Measurements from ENCODE around the gene CES4A.

CES4A gene

DNA sequence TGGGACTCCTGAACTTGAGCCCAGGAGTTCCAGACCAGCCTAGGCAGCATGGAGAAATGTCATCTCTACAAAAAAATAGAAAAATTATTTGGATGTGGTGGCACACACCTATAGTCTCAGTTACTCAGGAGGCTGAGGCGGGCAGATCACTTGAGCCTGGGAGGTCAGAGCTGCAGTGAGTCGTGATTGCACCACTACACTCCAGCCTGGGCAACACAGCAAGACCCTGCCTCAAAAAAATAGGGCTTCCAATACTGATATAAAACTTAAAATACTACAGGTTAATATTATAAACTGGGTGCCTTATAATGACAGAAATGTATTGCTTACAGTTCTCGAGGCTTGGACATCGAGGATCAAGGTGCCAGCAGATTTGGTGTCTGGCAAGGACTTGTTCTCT is 42.5 kb upstream of the CES4A start:
- Histone ChIP-seq H3K4me2 (ENCODE audit: low read depth, low read length, poor library complexity, severe bottlenecking) (no peak overlapping the region), H3K9me2 (replicated peaks; ENCODE audit: low read depth, low read length) (no peaks in the 10 kb centered on the region), H3K9me3 (ENCODE audit: insufficient read depth, low read depth, low read length) (no peaks in the 10 kb centered on the region), H2AFZ (ENCODE audit: low read length) (no peak overlapping the region), H3K36me3 (ENCODE audit: insufficient read depth, low read length) (peaks cover 7% of the 10 kb centered on the region; the same call in 1 of the 2 replicates), H3K79me2 (ENCODE audit: insufficient read depth, low read length) (no peaks in the 10 kb centered on the region), H3K4me3 (ENCODE audit: low read length, poor library complexity, severe bottlenecking) (no peak overlapping the region), H3K9ac (ENCODE audit: low read depth, low read length, poor library complexity, severe bottlenecking) (no peak overlapping the region), H3F3A (ENCODE audit: low read depth) (no peaks in the 10 kb centered on the region), H3K27me3 (ENCODE audit: insufficient read depth, low read length, poor library complexity, severe bottlenecking) (no peaks in the 10 kb centered on the region), H4K20me1 (ENCODE audit: insufficient read depth, low read length, poor library complexity, severe bottlenecking) (no peaks in the 10 kb centered on the region), H3K4me1 (ENCODE audit: insufficient read depth, low read length, poor library complexity, severe bottlenecking) (no peaks in the 10 kb centered on the region)
- TF ChIP-seq EZH2phosphoT487 (IDR thresholded peaks at IDR 0.05; ENCODE audit: borderline replicate concordance) = no peak
- TF ChIP-seq CTCF (conservative IDR thresholded peaks at IDR 0.05; ENCODE audit: low read length) = no peak

- Histone ChIP-seq H3K4me2 (ENCODE audit: low read depth, low read length, poor library complexity, severe bottlenecking) (no peak overlapping the region), H3K79me2 (ENCODE audit: insufficient read depth, low read length) (no peaks in the 10 kb centered on the region), H3K9me3 (ENCODE audit: insufficient read depth, low read depth, low read length) (no peaks in the 10 kb centered on the region), H4K20me1 (ENCODE audit: insufficient read depth, low read length, poor library complexity, severe bottlenecking) (no peaks in the 10 kb centered on the region), H3K4me3 (ENCODE audit: low read length, poor library complexity, severe bottlenecking) (no peak overlapping the region), H3K9ac (ENCODE audit: low read depth, low read length, poor library complexity, severe bottlenecking) (no peak overlapping the region), H2AFZ (ENCODE audit: low read length) (no peak overlapping the region), H3F3A (ENCODE audit: low read depth) (no peaks in the 10 kb centered on the region), H3K4me1 (ENCODE audit: insufficient read depth, low read length, poor library complexity, severe bottlenecking) (no peaks in the 10 kb centered on the region), H3K36me3 (ENCODE audit: insufficient read depth, low read length) (peaks cover 7% of the 10 kb centered on the region; the same call in 1 of the 2 replicates), H3K27me3 (ENCODE audit: insufficient read depth, low read length, poor library complexity, severe bottlenecking) (no peaks in the 10 kb centered on the region), H3K9me2 (replicated peaks; ENCODE audit: low read depth, low read length) (no peaks in the 10 kb centered on the region)
- TF ChIP-seq CTCF (conservative IDR thresholded peaks at IDR 0.05; ENCODE audit: low read length) (no peak), EZH2phosphoT487 (IDR thresholded peaks at IDR 0.05; ENCODE audit: borderline replicate concordance) (no peak)
These were observed 41.8 kb upstream of the CES4A start for GRCh38 chr16:66946541-66946940.

- Histone ChIP-seq H3K4me1 (ENCODE audit: insufficient read depth, low read length, poor library complexity, severe bottlenecking) (no peaks in the 10 kb centered on the region), H2AFZ (ENCODE audit: low read length) (no peak overlapping the region), H3F3A (ENCODE audit: low read depth) (no peaks in the 10 kb centered on the region), H3K79me2 (ENCODE audit: insufficient read depth, low read length) (no peaks in the 10 kb centered on the region), H3K27me3 (ENCODE audit: insufficient read depth, low read length, poor library complexity, severe bottlenecking) (no peaks in the 10 kb centered on the region), H3K9me3 (ENCODE audit: insufficient read depth, low read depth, low read length) (no peaks in the 10 kb centered on the region), H3K9ac (ENCODE audit: low read depth, low read length, poor library complexity, severe bottlenecking) (no peak overlapping the region), H3K9me2 (replicated peaks; ENCODE audit: low read depth, low read length) (no peaks in the 10 kb centered on the region), H3K4me2 (ENCODE audit: low read depth, low read length, poor library complexity, severe bottlenecking) (no peak overlapping the region), H4K20me1 (ENCODE audit: insufficient read depth, low read length, poor library complexity, severe bottlenecking) (no peaks in the 10 kb centered on the region), H3K36me3 (ENCODE audit: insufficient read depth, low read length) (peaks cover 5% of the 10 kb centered on the region; the same call in 1 of the 2 replicates), H3K4me3 (ENCODE audit: low read length, poor library complexity, severe bottlenecking) (no peak overlapping the region)
- TF ChIP-seq CTCF (conservative IDR thresholded peaks at IDR 0.05; ENCODE audit: low read length) = no peak
- TF ChIP-seq EZH2phosphoT487 (IDR thresholded peaks at IDR 0.05; ENCODE audit: borderline replicate concordance) = no peak
These were observed 41.5 kb upstream of the CES4A start for GRCh38 chr16:66946974-66947301.

Measured in Loucy (cell line).